Liver (tissue), 9 donors: ENCODE data around the gene SHFL. TPM values are rescaled to one million over a fixed set of nuclear protein-coding genes. Genes with fewer than 3 reads are reported as not detected.

Experiments
- DNase-seq: peaks from one replicate; pipeline ENCODE4 v3.0.0-alpha.2; 2017; ENCODE audit warnings: low spot score
- H3K27ac ChIP-seq, 2 donors: one replicate each; pipeline ENCODE4 v1.7.0; 2013; ENCODE audit warnings: inconsistent platforms in 2 of 2, low read length in 2 of 2, control low read depth in 1 of 2, low read depth in 1 of 2, mild to moderate bottlenecking in 1 of 2
- H3K27me3 ChIP-seq, 4 donors: one replicate each; pipeline versions ENCODE4 v1.6.1 to v1.7.0; 2013; ENCODE audit warnings: low read length in 3 of 4, inconsistent platforms in 1 of 4, mild to moderate bottlenecking in 1 of 4, moderate library complexity in 1 of 4; ENCODE audit not compliant: control insufficient read depth in 4 of 4, insufficient read depth in 4 of 4
- H3K36me3 ChIP-seq, 4 donors: one replicate each; pipeline versions ENCODE4 v1.6.1 to v1.7.0; 2013; ENCODE audit warnings: low read length in 3 of 4, mild to moderate bottlenecking in 3 of 4, low read depth in 1 of 4, moderate library complexity in 1 of 4; ENCODE audit not compliant: control insufficient read depth in 4 of 4, insufficient read depth in 3 of 4
- H3K4me1 ChIP-seq, 4 donors: one replicate each; pipeline versions ENCODE4 v1.6.1 to v1.7.0; 2013; ENCODE audit warnings: low read length in 3 of 4, mild to moderate bottlenecking in 3 of 4, moderate library complexity in 1 of 4; ENCODE audit not compliant: control insufficient read depth in 4 of 4, insufficient read depth in 4 of 4
- H3K4me3 ChIP-seq, 3 donors: one replicate each; pipeline versions ENCODE4 v1.6.1 to v1.7.0; 2013; ENCODE audit warnings: low read length in 3 of 3, control low read depth in 1 of 3, low read depth in 1 of 3, mild to moderate bottlenecking in 1 of 3
- H3K9ac ChIP-seq, 2 donors: one replicate each; pipeline ENCODE4 v1.7.0; 2013; ENCODE audit warnings: low read length in 2 of 2, mild to moderate bottlenecking in 2 of 2, moderate library complexity in 2 of 2, control low read depth in 1 of 2, low read depth in 1 of 2
- H3K9me3 ChIP-seq, 4 donors: one replicate each; pipeline versions ENCODE4 v1.6.1 to v1.7.0; 2013; ENCODE audit warnings: low read length in 3 of 4; ENCODE audit not compliant: control insufficient read depth in 4 of 4
- CTCF ChIP-seq: fragments of 150-350 bp; IDR thresholded peaks from 2 replicates; pipeline ENCODE4 v1.5.1; 2017; ENCODE audit warnings: improper control_type of control experiment, low read depth, low read length; ENCODE audit not compliant: missing input control
- EGR1 ChIP-seq, 2 donors: IDR thresholded peaks; 2 replicates each; pipeline ENCODE4 v1.6.1; 2016 to 2018; ENCODE audit warnings: antibody characterized with exemption in 2 of 2, low read depth in 2 of 2
- FOXA1 ChIP-seq: IDR thresholded peaks from 2 replicates; pipeline ENCODE4 v1.6.1; 2016; ENCODE audit warnings: antibody characterized with exemption
- FOXA2 ChIP-seq: IDR thresholded peaks from 2 replicates; pipeline ENCODE4 v1.6.1; 2016; ENCODE audit warnings: antibody characterized with exemption
- GABPA ChIP-seq, 2 donors: IDR thresholded peaks in 1 of 2; conservative IDR thresholded peaks in 1 of 2; 2 replicates each; pipeline ENCODE4 v1.6.1; 2016; ENCODE audit warnings: antibody characterized with exemption in 2 of 2, mild to moderate bottlenecking in 1 of 2, moderate library complexity in 1 of 2
- HNF4G ChIP-seq: IDR thresholded peaks from 2 replicates; pipeline ENCODE4 v1.6.1; 2016; ENCODE audit warnings: antibody characterized with exemption
- JUND ChIP-seq, 2 donors: IDR thresholded peaks; 2 replicates each; pipeline ENCODE4 v1.6.1; 2016; ENCODE audit warnings: antibody characterized with exemption in 2 of 2
- MAX ChIP-seq: IDR thresholded peaks from 2 replicates; pipeline ENCODE4 v1.6.1; 2016; ENCODE audit warnings: antibody characterized with exemption
- NR2F2 ChIP-seq: IDR thresholded peaks from 2 replicates; pipeline ENCODE4 v1.6.1; 2016; ENCODE audit warnings: antibody characterized with exemption
- RAD21 ChIP-seq, 2 donors: IDR thresholded peaks; 2 replicates each; pipeline ENCODE4 v1.6.1; 2016; ENCODE audit warnings: antibody characterized with exemption in 2 of 2, mild to moderate bottlenecking in 2 of 2
- RXRA ChIP-seq, 2 donors: IDR thresholded peaks; 2 replicates each; pipeline ENCODE4 v1.6.1; 2017 to 2018; ENCODE audit warnings: antibody characterized with exemption in 2 of 2, mild to moderate bottlenecking in 1 of 2
- SP1 ChIP-seq: IDR thresholded peaks from 2 replicates; pipeline ENCODE4 v1.6.1; 2018; ENCODE audit warnings: antibody characterized with exemption, mild to moderate bottlenecking
- TAF1 ChIP-seq: conservative IDR thresholded peaks from 2 replicates; pipeline ENCODE4 v1.6.1; 2016; ENCODE audit warnings: antibody characterized with exemption, mild to moderate bottlenecking
- YY1 ChIP-seq: IDR thresholded peaks from 2 replicates; pipeline ENCODE4 v1.6.1; 2016; ENCODE audit warnings: antibody characterized with exemption, mild to moderate bottlenecking
- ZBTB33 ChIP-seq: IDR thresholded peaks from 2 replicates; pipeline ENCODE4 v1.6.1; 2016; ENCODE audit warnings: antibody characterized with exemption
- WGBS: extraction: QIAGEN DNeasy Blood & Tissue Kit; methylation state at CpG from one replicate; pipeline ENCODE4 v1.1.7; 2013; 5-methylcytosine and 5-hydroxymethylcytosine counted together
- polyA plus RNA-seq, 2 donors: library from polyadenylated mRNA; stranded (reverse) in 1 of 2; unstranded in 1 of 2; fragments of 200-250 nt in 1 of 2; fragments of >200 nt in 1 of 2; fragmentation: Nextera tagmentation in 1 of 2; extraction: Ambion mirVana in 1 of 2; gene quantifications; one replicate each; pipeline versions ENCODE4 v1.2.1 to v1.2.3, GENCODE V29; 2013 to 2015
- total RNA-seq, 2 donors: library from RNA; depleted of rRNA; stranded (reverse); fragments of >200 nt; gene quantifications; one replicate each; pipeline ENCODE4 v1.2.3, GENCODE V29; 2014
- donor health status: healthy.
- donor health status: healthy.
- donor health status: healthy.
- donor health status: healthy.
- donor health status: healthy.

SHFL gene
- total and polyA plus RNA-seq, 4 donors, result 13.1 to 104 (median 84.7) TPM

- TF ChIP-seq ZBTB33 (no peak), MAX (no peak), GABPA (IDR thresholded peaks at IDR 0.05 in 1 of 2, conservative IDR thresholded peaks at IDR 0.05 in 1 of 2) (no peak), RAD21 (IDR thresholded peaks at IDR 0.05) (no peak)
Observed at GRCh38 chr19:10133596-10133995, 47.5 kb downstream of the SHFL start (continued).

- DNase-seq, result no peak
- no peak overlapping the region for H3K4me3 ChIP-seq
- H3K4me1 ChIP-seq, result no peaks in the 10 kb centered on the region
- WGBS, result 96% methylated on average over 9 of the region's 9 CpGs
- H3K27me3 ChIP-seq, result no peaks in the 10 kb centered on the region
- no peak overlapping the region for H3K9ac ChIP-seq
- TF ChIP-seq RAD21 (IDR thresholded peaks at IDR 0.05), result no peak
- TF ChIP-seq MAX, result no peak
- no peak for TF ChIP-seq TAF1
- no peak for TF ChIP-seq HNF4G
- TF ChIP-seq FOXA2, result no peak
- no peak for TF ChIP-seq FOXA1
- no peak for TF ChIP-seq ZBTB33
- TF ChIP-seq NR2F2, result no peak
- no peak for TF ChIP-seq SP1
- no peak for TF ChIP-seq CTCF
- no peak for TF ChIP-seq RXRA (IDR thresholded peaks at IDR 0.05)
- TF ChIP-seq YY1, result no peak
- no peak for TF ChIP-seq GABPA (IDR thresholded peaks at IDR 0.05 in 1 of 2, conservative IDR thresholded peaks at IDR 0.05 in 1 of 2)
- TF ChIP-seq EGR1 (IDR thresholded peaks at IDR 0.05; ENCODE audit: low read depth in 2 of 2), result no peak
- no peak for TF ChIP-seq JUND (IDR thresholded peaks at IDR 0.05)
- no peaks in the 10 kb centered on the region for H3K9me3 ChIP-seq
- peaks cover 22 to 50% (median 32%) of the 10 kb centered on the region in 4 donors for H3K36me3 ChIP-seq
- no peak overlapping the region for H3K27ac ChIP-seq
Observed at GRCh38 chr19:10134040-10134439, 47.9 kb downstream of the SHFL start.
